ENCODE data around the gene KIRREL3.

GRCh38 chr11:126546694-126547093 is 453.9 kb downstream of the KIRREL3 start:
- TF ChIP-seq, protein P1, sequence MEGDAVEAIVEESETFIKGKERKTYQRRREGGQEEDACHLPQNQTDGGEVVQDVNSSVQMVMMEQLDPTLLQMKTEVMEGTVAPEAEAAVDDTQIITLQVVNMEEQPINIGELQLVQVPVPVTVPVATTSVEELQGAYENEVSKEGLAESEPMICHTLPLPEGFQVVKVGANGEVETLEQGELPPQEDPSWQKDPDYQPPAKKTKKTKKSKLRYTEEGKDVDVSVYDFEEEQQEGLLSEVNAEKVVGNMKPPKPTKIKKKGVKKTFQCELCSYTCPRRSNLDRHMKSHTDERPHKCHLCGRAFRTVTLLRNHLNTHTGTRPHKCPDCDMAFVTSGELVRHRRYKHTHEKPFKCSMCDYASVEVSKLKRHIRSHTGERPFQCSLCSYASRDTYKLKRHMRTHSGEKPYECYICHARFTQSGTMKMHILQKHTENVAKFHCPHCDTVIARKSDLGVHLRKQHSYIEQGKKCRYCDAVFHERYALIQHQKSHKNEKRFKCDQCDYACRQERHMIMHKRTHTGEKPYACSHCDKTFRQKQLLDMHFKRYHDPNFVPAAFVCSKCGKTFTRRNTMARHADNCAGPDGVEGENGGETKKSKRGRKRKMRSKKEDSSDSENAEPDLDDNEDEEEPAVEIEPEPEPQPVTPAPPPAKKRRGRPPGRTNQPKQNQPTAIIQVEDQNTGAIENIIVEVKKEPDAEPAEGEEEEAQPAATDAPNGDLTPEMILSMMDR (conservative IDR thresholded peaks at IDR 0.05; ENCODE audit: low read depth, low read length), result no peak
- TF ChIP-seq EZH2 (IDR thresholded peaks at IDR 0.05; ENCODE audit: low read length, unreplicated experiment) (no peak), EZH2phosphoT487 (IDR thresholded peaks at IDR 0.05; ENCODE audit: borderline replicate concordance, low read length) (no peak)

All from PC-3 (cell line).